Testis (tissue), 2 donors: ENCODE data around the gene TMEM8B.

Experiments used
- CTCF ChIP-seq, 3 experiments: fragments of 450-650 bp in 2 of 3; fragments of 200-600 bp in 1 of 3; sonication (generic) in 1 of 3; IDR thresholded peaks; one replicate each; pipeline ENCODE4 v1.5.1; 2016 to 2019; ENCODE audit warnings: antibody characterized with exemption in 3 of 3, mild to moderate bottlenecking in 2 of 3, moderate library complexity in 1 of 3
- POLR2A ChIP-seq: fragments of 450-650 bp; IDR thresholded peaks from one replicate; pipeline ENCODE4 v1.6.1; 2017; ENCODE audit warnings: antibody characterized with exemption, mild to moderate bottlenecking, moderate library complexity

- TF ChIP-seq CTCF (IDR thresholded peaks at IDR 0.05) (no peak), POLR2A (no peak)
Measured at GRCh38 chr9:35896570-35896969, 67.5 kb downstream of the TMEM8B start.
